OCI-LY3 (cell line): ENCODE measurements around the gene QKI.

Experiments used
- EZH2phosphoT487 ChIP-seq: fragments of 200-600 bp; shearing (Covaris generic); IDR thresholded peaks from 2 replicates; pipeline ENCODE4 v1.6.1; 2018; ENCODE audit warnings: antibody characterized with exemption, mixed run types, low read depth
- TF ChIP-seq, protein P1 (sequence below): fragments of 200-600, 300-600 bp; sonication (generic); IDR thresholded peaks from 2 replicates; pipeline ENCODE4 v1.5.1; 2014; ENCODE audit warnings: antibody characterized with exemption, low read length, low read depth

GRCh38 chr6:163469459-163469985 is 55.0 kb downstream of the QKI start:
- TF ChIP-seq, protein P1, sequence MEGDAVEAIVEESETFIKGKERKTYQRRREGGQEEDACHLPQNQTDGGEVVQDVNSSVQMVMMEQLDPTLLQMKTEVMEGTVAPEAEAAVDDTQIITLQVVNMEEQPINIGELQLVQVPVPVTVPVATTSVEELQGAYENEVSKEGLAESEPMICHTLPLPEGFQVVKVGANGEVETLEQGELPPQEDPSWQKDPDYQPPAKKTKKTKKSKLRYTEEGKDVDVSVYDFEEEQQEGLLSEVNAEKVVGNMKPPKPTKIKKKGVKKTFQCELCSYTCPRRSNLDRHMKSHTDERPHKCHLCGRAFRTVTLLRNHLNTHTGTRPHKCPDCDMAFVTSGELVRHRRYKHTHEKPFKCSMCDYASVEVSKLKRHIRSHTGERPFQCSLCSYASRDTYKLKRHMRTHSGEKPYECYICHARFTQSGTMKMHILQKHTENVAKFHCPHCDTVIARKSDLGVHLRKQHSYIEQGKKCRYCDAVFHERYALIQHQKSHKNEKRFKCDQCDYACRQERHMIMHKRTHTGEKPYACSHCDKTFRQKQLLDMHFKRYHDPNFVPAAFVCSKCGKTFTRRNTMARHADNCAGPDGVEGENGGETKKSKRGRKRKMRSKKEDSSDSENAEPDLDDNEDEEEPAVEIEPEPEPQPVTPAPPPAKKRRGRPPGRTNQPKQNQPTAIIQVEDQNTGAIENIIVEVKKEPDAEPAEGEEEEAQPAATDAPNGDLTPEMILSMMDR = no peak
- no peak for TF ChIP-seq EZH2phosphoT487
